DOHH2 (cell line): ENCODE data around the gene COL7A1.

ENCODE experiments used
- H3F3A ChIP-seq: fragments of 200-600 bp; sonication (generic), shearing (Covaris generic); 2 replicates; pipeline ENCODE4 v1.6.0; 2016; ENCODE audit warnings: antibody characterized with exemption, mild to moderate bottlenecking; ENCODE audit not compliant: control insufficient read depth, insufficient read depth
- H3K27ac ChIP-seq: fragments of 200-600 bp; sonication (generic); 2 replicates; pipeline ENCODE4 v1.5.1; 2014; ENCODE audit warnings: low read depth, mild to moderate bottlenecking, low read length, moderate library complexity
- H3K27me3 ChIP-seq: fragments of 200-600 bp; sonication (generic); 2 replicates; pipeline ENCODE4 v1.6.1; 2014; ENCODE audit warnings: mild to moderate bottlenecking, low read length, mixed read lengths; ENCODE audit not compliant: control insufficient read depth
- H3K36me3 ChIP-seq: fragments of 200-600 bp; sonication (generic); 2 replicates; pipeline ENCODE4 v1.6.1; 2014; ENCODE audit warnings: mild to moderate bottlenecking, low read length, moderate library complexity, mixed read lengths; ENCODE audit not compliant: control insufficient read depth
- H3K4me1 ChIP-seq: fragments of 200-600 bp; sonication (generic); 2 replicates; pipeline ENCODE4 v1.6.1; 2014; ENCODE audit warnings: mild to moderate bottlenecking, low read length, mixed read lengths; ENCODE audit not compliant: control insufficient read depth
- H3K4me2 ChIP-seq: fragments of 200-600 bp; sonication (generic); 2 replicates; pipeline ENCODE4 v1.6.0; 2014; ENCODE audit warnings: mild to moderate bottlenecking, low read length, moderate library complexity
- H3K4me3 ChIP-seq: fragments of 200-600 bp; sonication (generic); 2 replicates; pipeline ENCODE4 v1.5.1; 2014; ENCODE audit warnings: mild to moderate bottlenecking, low read length, mixed read lengths
- H3K79me2 ChIP-seq: fragments of 200-600 bp; sonication (generic); 2 replicates; pipeline ENCODE4 v1.6.1; 2014; ENCODE audit warnings: mild to moderate bottlenecking, low read length, mixed read lengths; ENCODE audit not compliant: control insufficient read depth
- H3K9me2 ChIP-seq: fragments of 200-600 bp; sonication (generic); replicated peaks from 2 replicates; pipeline ENCODE4 v1.6.1; 2014; ENCODE audit warnings: mild to moderate bottlenecking, low read length, mixed read lengths; ENCODE audit not compliant: control insufficient read depth
- H3K9me3 ChIP-seq: fragments of 200-600 bp; sonication (generic); 2 replicates; pipeline ENCODE4 v1.6.1; 2014; ENCODE audit warnings: antibody characterized with exemption, low read length, mixed read lengths; ENCODE audit not compliant: control insufficient read depth, insufficient read depth
- H4K20me1 ChIP-seq: fragments of 200-600 bp; sonication (generic); 2 replicates; pipeline ENCODE4 v1.6.0; 2014; ENCODE audit warnings: low read depth, mild to moderate bottlenecking, antibody characterized with exemption, low read length, moderate library complexity; ENCODE audit not compliant: control insufficient read depth, insufficient read depth
- EZH2phosphoT487 ChIP-seq: fragments of 200-600 bp; sonication (generic); IDR thresholded peaks from 2 replicates; pipeline ENCODE4 v1.6.1; 2017; ENCODE audit warnings: borderline replicate concordance, mild to moderate bottlenecking, antibody characterized with exemption, low read length, moderate library complexity, mixed read lengths
- TF ChIP-seq, protein P1 (sequence below): fragments of 200-600 bp; sonication (generic); IDR thresholded peaks from one replicate; pipeline ENCODE4 v1.5.1; 2014; ENCODE audit warnings: antibody characterized with exemption, mild to moderate bottlenecking, low read depth, low read length; ENCODE audit not compliant: poor library complexity, severe bottlenecking

Gene COL7A1

DNA sequence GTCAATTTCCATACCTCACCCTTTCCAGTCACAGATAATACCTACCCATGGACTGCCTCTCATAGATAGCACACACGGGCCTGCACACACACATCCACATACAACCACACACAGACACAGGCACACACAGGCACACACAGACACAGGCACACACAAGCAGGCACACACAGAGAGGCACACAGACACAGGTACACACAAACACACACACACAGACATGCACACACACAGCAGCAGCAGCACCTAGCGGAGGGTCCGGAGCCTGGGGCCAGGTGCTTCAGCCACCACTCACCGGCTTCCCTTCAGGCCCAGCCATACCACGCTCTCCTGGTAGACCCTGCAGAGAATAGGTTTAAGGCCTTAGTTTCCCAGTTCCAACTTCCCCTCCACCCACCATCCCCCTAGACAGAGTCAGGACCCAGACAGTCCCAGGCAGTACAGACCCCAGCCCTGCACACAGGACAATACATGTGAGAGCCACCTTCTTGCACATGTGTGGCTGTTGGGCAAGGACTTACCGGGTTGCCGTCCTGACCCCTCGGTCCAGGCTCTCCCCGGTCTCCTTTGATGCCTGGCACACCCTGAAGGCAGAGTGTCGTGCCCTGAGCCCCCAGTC is 21.1 kb downstream of the COL7A1 start:
- Histone ChIP-seq H3K27ac (no peak overlapping the region), H3K4me3 (no peak overlapping the region), H3K4me2 (no peak overlapping the region), H3K9me2 (no peaks in the 10 kb centered on the region), H4K20me1 (no peaks in the 10 kb centered on the region), H3K9me3 (no peaks in the 10 kb centered on the region), H3K79me2 (no peaks in the 10 kb centered on the region), H3F3A (no peaks in the 10 kb centered on the region), H3K27me3 (no peaks in the 10 kb centered on the region), H3K4me1 (no peaks in the 10 kb centered on the region), H3K36me3 (no peaks in the 10 kb centered on the region)
- no peak for TF ChIP-seq EZH2phosphoT487
- TF ChIP-seq, protein P1, sequence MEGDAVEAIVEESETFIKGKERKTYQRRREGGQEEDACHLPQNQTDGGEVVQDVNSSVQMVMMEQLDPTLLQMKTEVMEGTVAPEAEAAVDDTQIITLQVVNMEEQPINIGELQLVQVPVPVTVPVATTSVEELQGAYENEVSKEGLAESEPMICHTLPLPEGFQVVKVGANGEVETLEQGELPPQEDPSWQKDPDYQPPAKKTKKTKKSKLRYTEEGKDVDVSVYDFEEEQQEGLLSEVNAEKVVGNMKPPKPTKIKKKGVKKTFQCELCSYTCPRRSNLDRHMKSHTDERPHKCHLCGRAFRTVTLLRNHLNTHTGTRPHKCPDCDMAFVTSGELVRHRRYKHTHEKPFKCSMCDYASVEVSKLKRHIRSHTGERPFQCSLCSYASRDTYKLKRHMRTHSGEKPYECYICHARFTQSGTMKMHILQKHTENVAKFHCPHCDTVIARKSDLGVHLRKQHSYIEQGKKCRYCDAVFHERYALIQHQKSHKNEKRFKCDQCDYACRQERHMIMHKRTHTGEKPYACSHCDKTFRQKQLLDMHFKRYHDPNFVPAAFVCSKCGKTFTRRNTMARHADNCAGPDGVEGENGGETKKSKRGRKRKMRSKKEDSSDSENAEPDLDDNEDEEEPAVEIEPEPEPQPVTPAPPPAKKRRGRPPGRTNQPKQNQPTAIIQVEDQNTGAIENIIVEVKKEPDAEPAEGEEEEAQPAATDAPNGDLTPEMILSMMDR: no peak

DNA sequence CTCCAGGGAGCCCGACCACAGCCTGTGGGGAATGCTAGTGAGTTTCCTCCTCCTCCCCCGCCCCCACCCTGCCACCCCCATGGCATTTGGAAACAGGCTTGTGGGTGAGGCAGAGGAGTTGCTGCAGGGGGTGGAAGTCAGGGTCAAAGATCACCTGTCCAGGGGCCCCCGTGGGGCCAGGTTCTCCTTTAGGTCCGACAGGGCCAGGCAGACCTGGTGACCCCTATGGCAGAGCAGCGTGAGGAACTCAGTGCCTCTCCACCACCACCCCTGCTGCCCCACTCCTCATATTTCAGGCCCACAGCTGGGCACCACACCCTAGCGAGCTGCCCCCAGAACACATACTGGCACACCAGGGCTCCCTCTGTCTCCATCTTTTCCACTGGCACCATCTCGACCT is 22.6 kb downstream of the COL7A1 start:
- Histone ChIP-seq H4K20me1 (no peaks in the 10 kb centered on the region), H3K27me3 (no peaks in the 10 kb centered on the region), H3F3A (no peaks in the 10 kb centered on the region), H3K9me3 (no peaks in the 10 kb centered on the region), H3K4me1 (no peaks in the 10 kb centered on the region), H3K9me2 (no peaks in the 10 kb centered on the region), H3K4me3 (no peak overlapping the region), H3K27ac (no peak overlapping the region), H3K36me3 (no peaks in the 10 kb centered on the region), H3K79me2 (no peaks in the 10 kb centered on the region), H3K4me2 (no peak overlapping the region)
- TF ChIP-seq, protein P1: no peak
- TF ChIP-seq EZH2phosphoT487: no peak

DNA sequence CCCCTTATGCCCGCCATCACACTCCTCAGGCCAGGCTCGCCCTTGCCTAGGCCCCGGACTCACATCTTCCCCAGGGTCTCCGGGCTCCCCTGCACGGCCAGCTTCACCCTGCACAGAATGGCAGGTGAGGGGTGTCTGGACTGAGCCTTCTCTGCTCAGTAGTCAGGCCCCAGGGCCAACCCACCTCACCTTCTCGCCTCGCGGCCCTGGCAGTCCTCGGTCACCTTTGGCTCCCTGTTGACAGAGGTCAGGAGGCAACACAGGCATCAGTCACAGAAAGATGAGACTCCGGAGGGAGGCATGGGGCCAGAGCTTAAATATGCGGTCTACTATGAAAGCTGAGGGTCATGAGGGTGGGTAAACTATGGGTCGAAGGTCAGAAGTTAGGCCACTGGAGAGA is 23.2 kb downstream of the COL7A1 start:
- Histone ChIP-seq H3K79me2 (no peaks in the 10 kb centered on the region), H3K4me3 (no peak overlapping the region), H3K27me3 (no peaks in the 10 kb centered on the region), H3K36me3 (no peaks in the 10 kb centered on the region), H3K27ac (no peak overlapping the region), H3K4me1 (no peaks in the 10 kb centered on the region), H3K9me3 (no peaks in the 10 kb centered on the region), H4K20me1 (no peaks in the 10 kb centered on the region), H3K9me2 (no peaks in the 10 kb centered on the region), H3F3A (no peaks in the 10 kb centered on the region), H3K4me2 (no peak overlapping the region)
- no peak for TF ChIP-seq EZH2phosphoT487
- TF ChIP-seq, protein P1: no peak
